Tibial nerve (tissue), 4 donors: Measurements from ENCODE around the gene BRIP1. TPM values are rescaled to one million over a fixed set of nuclear protein-coding genes. Genes with fewer than 3 reads are reported as not detected.
"Not testable (repeated sequence)": the region's sequence is repeated elsewhere in the genome, so short reads cannot be mapped to it uniquely, and the experiment has no call there.

ENCODE experiments used
- DNase-seq, 2 donors: peaks; one replicate each; pipeline ENCODE4 v3.0.0-alpha.2; 2019; ENCODE audit warnings: low spot score in 2 of 2
- H3K27ac ChIP-seq, 4 donors: fragments of 200-600 bp; sonication (generic) in 3 of 4; one replicate each; pipeline ENCODE4 v1.5.1; 2017 to 2019; ENCODE audit warnings: mild to moderate bottlenecking in 1 of 4
- H3K27me3 ChIP-seq, 2 donors: fragments of 200-600 bp; sonication (generic) in 1 of 2; one replicate each; pipeline versions ENCODE4 v1.5.1 to v1.6.0; 2017 to 2019
- H3K36me3 ChIP-seq, 3 donors: fragments of 200-600 bp; sonication (generic); one replicate each; pipeline ENCODE4 v1.5.1; 2018 to 2019
- H3K4me1 ChIP-seq, 4 donors: fragments of 200-600 bp; sonication (generic) in 3 of 4; one replicate each; pipeline ENCODE4 v1.5.1; 2017 to 2019
- H3K4me3 ChIP-seq, 4 donors: fragments of 200-600 bp; sonication (generic) in 3 of 4; one replicate each; pipeline ENCODE4 v1.5.1; 2017 to 2019; ENCODE audit warnings: mild to moderate bottlenecking in 1 of 4, moderate library complexity in 1 of 4
- H3K9me3 ChIP-seq, 4 donors: fragments of 200-600 bp; sonication (generic) in 3 of 4; one replicate each; pipeline ENCODE4 v1.5.1; 2017 to 2019
- CTCF ChIP-seq, 5 experiments: fragments of 200-600 bp in 3 of 5; fragments of 450-650 bp in 2 of 5; sonication (generic) in 3 of 5; IDR thresholded peaks; one replicate each; pipeline ENCODE4 v1.5.1; 2016 to 2019; ENCODE audit warnings: antibody characterized with exemption in 5 of 5, mild to moderate bottlenecking in 3 of 5, moderate library complexity in 2 of 5
- EP300 ChIP-seq, 2 donors: sonication (generic); formaldehyde crosslinking; IDR thresholded peaks; one replicate each; pipeline ENCODE4 v1.6.1; 2017; ENCODE audit warnings: antibody characterized with exemption in 2 of 2, mild to moderate bottlenecking in 1 of 2
- POLR2A ChIP-seq, 2 donors: fragments of 450-650 bp; IDR thresholded peaks; one replicate each; pipeline ENCODE4 v1.6.1; 2017; ENCODE audit warnings: antibody characterized with exemption in 2 of 2, mild to moderate bottlenecking in 2 of 2, moderate library complexity in 2 of 2
- WGBS, 2 donors: methylation state at CpG; one replicate each; pipeline ENCODE4 v1.1.5; 2018; 5-methylcytosine and 5-hydroxymethylcytosine counted together
- total RNA-seq, 4 donors: library from RNA; depleted of rRNA; stranded (reverse); fragments of >200 nt; gene quantifications; one replicate each; pipeline ENCODE4 v1.1.0, GENCODE V29; 2016

BRIP1 gene
- total RNA-seq, 4 donors from 2014 or later = 0.42 to 3.9 (median 0.89) TPM

GRCh38 chr17:61723914-61724313, 139.4 kb downstream of the BRIP1 start:
- Histone ChIP-seq H3K27ac (no peak overlapping the region), H3K36me3 (no peaks in the 10 kb centered on the region), H3K9me3 (peaks cover 0 to 1% (median 0%) of the 10 kb centered on the region in 4 donors), H3K27me3 (no peaks in the 10 kb centered on the region), H3K4me1 (no peaks in the 10 kb centered on the region), H3K4me3 (no peak overlapping the region)
- TF ChIP-seq CTCF (IDR thresholded peaks at IDR 0.05) = no peak
- WGBS, 2 donors = 95 to 100% methylated on average over 1 of the region's 1 CpG
- no peak for DNase-seq

GRCh38 chr17:61723183-61723582, 140.1 kb downstream of the BRIP1 start:
- no peak overlapping the region for H3K27ac ChIP-seq
- TF ChIP-seq EP300 (IDR thresholded peaks at IDR 0.05) (no peak), CTCF (IDR thresholded peaks at IDR 0.05) (no peak), POLR2A (IDR thresholded peaks at IDR 0.05) (no peak)

GRCh38 chr17:61722398-61722797, 140.9 kb downstream of the BRIP1 start:
- Histone ChIP-seq H3K9me3 (peaks cover 0 to 17% (median 3%) of the 10 kb centered on the region in 4 donors), H3K4me3 (no peak overlapping the region), H3K27ac (no peak overlapping the region), H3K4me1 (no peaks in the 10 kb centered on the region), H3K27me3 (no peaks in the 10 kb centered on the region), H3K36me3 (no peaks in the 10 kb centered on the region)
- no peak for TF ChIP-seq EP300 (IDR thresholded peaks at IDR 0.05)
- TF ChIP-seq POLR2A (IDR thresholded peaks at IDR 0.05) = no peak
- DNase-seq = no peak
- 91 to 98% methylated on average over 2 of the region's 2 CpGs for WGBS, 2 donors

More at GRCh38 chr17:61723183-61723582, 140.1 kb downstream of the BRIP1 start:
- Histone ChIP-seq H3K4me3 (no peak overlapping the region), H3K4me1 (no peaks in the 10 kb centered on the region), H3K27me3 (no peaks in the 10 kb centered on the region), H3K36me3 (no peaks in the 10 kb centered on the region), H3K9me3 (peaks cover 0 to 9% (median 0%) of the 10 kb centered on the region in 4 donors)
- DNase-seq = no peak

GRCh38 chr17:61720016-61720795, 143.1 kb downstream of the BRIP1 start:
- TF ChIP-seq CTCF (IDR thresholded peaks at IDR 0.05) (no peak), EP300 (IDR thresholded peaks at IDR 0.05) (no peak), POLR2A (IDR thresholded peaks at IDR 0.05) (no peak)
- Histone ChIP-seq H3K27ac (no peak overlapping the region), H3K27me3 (no peaks in the 10 kb centered on the region), H3K36me3 (no peaks in the 10 kb centered on the region), H3K4me1 (no peaks in the 10 kb centered on the region), H3K9me3 (peaks cover 0 to 36% (median 3%) of the 10 kb centered on the region in 4 donors), H3K4me3 (no peak overlapping the region)
- 88 to 94% methylated on average over 4 of the region's 4 CpGs for WGBS, 2 donors
- DNase-seq = no peak

- H3K27me3 ChIP-seq, H3K36me3 ChIP-seq, H3K4me1 ChIP-seq, DNase-seq, H3K4me3 ChIP-seq, H3K27ac ChIP-seq: not testable (repeated sequence)
- 96 to 97% methylated on average over 8 of the region's 8 CpGs for WGBS, 2 donors
- H3K9me3 ChIP-seq = peaks cover 0 to 36% (median 3%) of the 10 kb centered on the region in 4 donors
Observed at GRCh38 chr17:61719220-61719619, 144.1 kb downstream of the BRIP1 start.

GRCh38 chr17:61718022-61718421, 145.3 kb downstream of the BRIP1 start:
- Histone ChIP-seq H3K9me3 (peaks cover 0 to 36% (median 3%) of the 10 kb centered on the region in 4 donors), H3K4me1 (no peaks in the 10 kb centered on the region), H3K36me3 (no peaks in the 10 kb centered on the region), H3K4me3 (no peak overlapping the region), H3K27me3 (no peaks in the 10 kb centered on the region), H3K27ac (no peak overlapping the region)
- no peak for TF ChIP-seq CTCF (IDR thresholded peaks at IDR 0.05)
- no peak for TF ChIP-seq EP300 (IDR thresholded peaks at IDR 0.05)
- TF ChIP-seq POLR2A (IDR thresholded peaks at IDR 0.05) = no peak
- no peak for DNase-seq
